ENCODE results near the gene IGFBP7.

The IGFBP7 gene

DNA sequence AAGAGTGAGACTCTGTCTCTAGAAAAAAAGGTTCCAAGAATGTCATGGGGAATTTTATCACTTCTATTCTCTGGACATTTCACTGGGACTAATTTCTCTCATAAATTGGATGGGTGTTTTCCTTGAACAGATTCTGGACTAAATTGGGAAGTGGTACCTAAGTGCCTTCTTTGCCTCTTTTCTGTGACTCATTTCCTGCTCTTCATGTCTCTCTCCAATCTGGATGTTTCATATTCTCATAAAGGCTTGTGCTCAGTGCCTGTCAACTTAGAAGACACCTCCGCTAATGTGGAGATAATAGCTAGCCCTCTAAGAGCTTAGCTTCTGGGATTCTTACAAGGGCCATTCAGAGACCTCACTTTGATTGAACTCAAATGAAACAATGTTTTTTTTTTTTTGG lies 38.0 kb upstream of the IGFBP7 start:
- ChIA-PET CTCF (interaction anchor here (1.9 kb wide), 1 partner anchor 15 kb away, joined by 7 read pairs; no protein-coding TSS in a partner anchor), POLR2A (no interaction called here)
- TF ChIP-seq ZNF384 (IDR thresholded peaks at IDR 0.05) (no peak), FOXK2 (IDR thresholded peaks at IDR 0.05) (no peak), BHLHE40 (IDR thresholded peaks at IDR 0.05; ENCODE audit: borderline replicate concordance) (no peak), SUZ12 (IDR thresholded peaks at IDR 0.05) (no peak), ELF4 (IDR thresholded peaks at IDR 0.05) (no peak), L3MBTL2 (conservative IDR thresholded peaks at IDR 0.05) (no peak), HDGF (IDR thresholded peaks at IDR 0.05; ENCODE audit: borderline replicate concordance) (no peak), FOXA1 (IDR thresholded peaks at IDR 0.05) (no peak), TARDBP (IDR thresholded peaks at IDR 0.05) (no peak), LEF1 (IDR thresholded peaks at IDR 0.05; ENCODE audit: borderline replicate concordance) (no peak), NFRKB (IDR thresholded peaks at IDR 0.05) (no peak), FOXM1 (IDR thresholded peaks at IDR 0.05; ENCODE audit: borderline replicate concordance) (no peak), CTBP1 (IDR thresholded peaks at IDR 0.05; ENCODE audit: borderline replicate concordance) (no peak), ARNT (IDR thresholded peaks at IDR 0.05) (no peak), SP1 (IDR thresholded peaks at IDR 0.05) (no peak)
- TF ChIP-seq, protein P1, sequence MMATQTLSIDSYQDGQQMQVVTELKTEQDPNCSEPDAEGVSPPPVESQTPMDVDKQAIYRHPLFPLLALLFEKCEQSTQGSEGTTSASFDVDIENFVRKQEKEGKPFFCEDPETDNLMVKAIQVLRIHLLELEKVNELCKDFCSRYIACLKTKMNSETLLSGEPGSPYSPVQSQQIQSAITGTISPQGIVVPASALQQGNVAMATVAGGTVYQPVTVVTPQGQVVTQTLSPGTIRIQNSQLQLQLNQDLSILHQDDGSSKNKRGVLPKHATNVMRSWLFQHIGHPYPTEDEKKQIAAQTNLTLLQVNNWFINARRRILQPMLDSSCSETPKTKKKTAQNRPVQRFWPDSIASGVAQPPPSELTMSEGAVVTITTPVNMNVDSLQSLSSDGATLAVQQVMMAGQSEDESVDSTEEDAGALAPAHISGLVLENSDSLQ (IDR thresholded peaks at IDR 0.05): no peak
- no peak for DNase-seq (ENCODE audit: extremely low spot score)

DNA sequence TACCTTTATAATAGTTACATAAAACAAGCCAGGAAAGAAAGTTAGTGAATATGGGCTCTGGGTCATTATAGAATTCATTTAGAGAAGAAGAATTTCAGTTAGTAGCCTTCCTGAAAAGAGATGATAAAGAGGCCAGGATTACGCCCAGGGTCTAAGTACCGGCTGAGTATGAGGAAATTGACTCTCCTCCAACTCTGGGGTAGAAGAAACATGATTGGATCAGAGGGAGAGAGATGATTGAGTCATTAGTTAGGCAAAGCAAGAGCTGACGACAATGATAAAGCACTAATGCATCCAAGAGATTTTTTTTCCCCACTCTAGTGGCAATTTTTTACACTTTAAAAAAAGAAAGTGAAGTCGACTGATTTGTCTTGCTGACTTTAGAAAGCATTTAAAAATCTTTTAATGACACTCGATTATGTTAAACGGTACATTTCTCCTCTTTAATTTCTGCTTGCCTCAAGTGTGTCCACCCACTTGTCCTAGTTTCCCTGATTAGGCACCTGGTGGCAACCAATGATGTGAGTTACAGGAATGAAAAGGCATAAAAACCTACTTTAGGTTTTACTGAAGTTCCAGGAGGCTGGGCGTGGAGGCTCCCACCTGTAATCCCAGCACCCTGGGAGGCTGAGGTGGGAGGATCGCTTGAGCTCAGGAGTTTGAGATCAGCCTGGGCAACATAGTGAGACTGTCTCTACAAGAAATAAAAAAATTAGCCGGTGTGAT lies 37.3 kb upstream of the IGFBP7 start:
- CTCF ChIA-PET: interaction anchor here (1.9 kb wide), 1 partner anchor 16 kb away, joined by 7 read pairs; no protein-coding TSS in a partner anchor
- TF ChIP-seq, protein P1 (IDR thresholded peaks at IDR 0.05): no peak
- TF ChIP-seq FOXA1 (IDR thresholded peaks at IDR 0.05): no peak
- POLR2A ChIA-PET: no interaction called here
- DNase-seq (ENCODE audit: extremely low spot score): no peak

DNA sequence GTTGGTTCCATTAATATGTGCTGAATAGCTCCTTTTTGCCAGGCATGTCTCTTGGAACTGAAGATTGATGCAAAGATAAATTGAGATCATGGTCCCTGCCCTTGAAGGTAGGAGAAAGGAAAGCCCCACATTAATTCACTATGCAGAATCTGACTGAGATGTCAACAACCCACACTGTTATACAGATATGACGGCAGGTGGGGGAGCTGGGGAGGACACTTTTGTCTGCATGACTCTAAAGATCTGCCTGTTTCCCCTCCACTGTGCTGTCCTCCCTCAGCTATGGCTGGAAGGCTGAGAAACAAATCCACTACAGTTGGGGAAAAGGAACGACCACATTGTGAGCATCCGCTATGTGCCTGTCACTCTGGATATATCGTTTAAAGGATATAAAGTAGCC lies 36.3 kb upstream of the IGFBP7 start:
- CTCF ChIA-PET: no interaction called here
- no peak for DNase-seq (ENCODE audit: extremely low spot score)
- POLR2A ChIA-PET: no interaction called here
- TF ChIP-seq, protein P1 (IDR thresholded peaks at IDR 0.05): no peak
- TF ChIP-seq LEF1 (IDR thresholded peaks at IDR 0.05; ENCODE audit: borderline replicate concordance): no peak
- TF ChIP-seq FOXM1 (IDR thresholded peaks at IDR 0.05; ENCODE audit: borderline replicate concordance): no peak
- TF ChIP-seq SUZ12 (IDR thresholded peaks at IDR 0.05): no peak
- TF ChIP-seq L3MBTL2 (conservative IDR thresholded peaks at IDR 0.05): no peak
- TF ChIP-seq CTBP1 (IDR thresholded peaks at IDR 0.05; ENCODE audit: borderline replicate concordance): no peak
- no peak for TF ChIP-seq FOXK2 (IDR thresholded peaks at IDR 0.05)
- TF ChIP-seq BHLHE40 (IDR thresholded peaks at IDR 0.05; ENCODE audit: borderline replicate concordance): no peak
- TF ChIP-seq FOXA1 (IDR thresholded peaks at IDR 0.05): no peak
- no peak for TF ChIP-seq ELF4 (IDR thresholded peaks at IDR 0.05)
- no peak for TF ChIP-seq NFRKB (IDR thresholded peaks at IDR 0.05)
- no peak for TF ChIP-seq ZNF384 (IDR thresholded peaks at IDR 0.05)
- TF ChIP-seq HDGF (IDR thresholded peaks at IDR 0.05; ENCODE audit: borderline replicate concordance): no peak
- TF ChIP-seq TARDBP (IDR thresholded peaks at IDR 0.05): no peak
- TF ChIP-seq SP1 (IDR thresholded peaks at IDR 0.05): no peak
- TF ChIP-seq ARNT (IDR thresholded peaks at IDR 0.05): no peak

DNA sequence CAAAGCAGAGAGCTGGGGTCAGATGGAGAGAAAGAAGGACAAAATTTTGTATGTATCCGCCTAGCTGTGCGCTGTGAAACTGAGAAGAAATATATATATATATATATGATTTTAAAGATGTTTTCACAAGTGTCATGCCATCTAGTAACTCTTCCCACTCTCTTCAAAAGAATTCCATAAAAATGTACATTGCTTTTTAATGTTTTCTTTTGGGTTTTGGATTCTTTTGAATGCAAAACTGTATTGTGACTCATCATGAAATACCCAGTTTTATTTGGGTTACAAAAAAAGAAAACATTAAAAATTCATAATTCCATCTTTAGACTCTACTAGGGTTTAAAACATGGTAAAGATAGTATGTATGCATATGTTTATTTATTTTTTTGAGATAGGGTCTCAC lies 34.3 kb upstream of the IGFBP7 start:
- no peak for TF ChIP-seq LEF1 (IDR thresholded peaks at IDR 0.05; ENCODE audit: borderline replicate concordance)
- TF ChIP-seq ELF4 (IDR thresholded peaks at IDR 0.05): no peak
- TF ChIP-seq, protein P1 (IDR thresholded peaks at IDR 0.05): no peak
- TF ChIP-seq ZNF384 (IDR thresholded peaks at IDR 0.05): no peak
- TF ChIP-seq FOXK2 (IDR thresholded peaks at IDR 0.05): no peak
- TF ChIP-seq SUZ12 (IDR thresholded peaks at IDR 0.05): no peak
- no peak for TF ChIP-seq SP1 (IDR thresholded peaks at IDR 0.05)
- TF ChIP-seq L3MBTL2 (conservative IDR thresholded peaks at IDR 0.05): no peak
- TF ChIP-seq FOXA1 (IDR thresholded peaks at IDR 0.05): no peak
- no peak for TF ChIP-seq HDGF (IDR thresholded peaks at IDR 0.05; ENCODE audit: borderline replicate concordance)
- no peak for TF ChIP-seq CTBP1 (IDR thresholded peaks at IDR 0.05; ENCODE audit: borderline replicate concordance)
- TF ChIP-seq ARNT (IDR thresholded peaks at IDR 0.05): no peak
- no peak for TF ChIP-seq BHLHE40 (IDR thresholded peaks at IDR 0.05; ENCODE audit: borderline replicate concordance)
- TF ChIP-seq TARDBP (IDR thresholded peaks at IDR 0.05): no peak
- no peak for DNase-seq (ENCODE audit: extremely low spot score)
- ChIA-PET POLR2A (no interaction called here), CTCF (no interaction called here)

DNA sequence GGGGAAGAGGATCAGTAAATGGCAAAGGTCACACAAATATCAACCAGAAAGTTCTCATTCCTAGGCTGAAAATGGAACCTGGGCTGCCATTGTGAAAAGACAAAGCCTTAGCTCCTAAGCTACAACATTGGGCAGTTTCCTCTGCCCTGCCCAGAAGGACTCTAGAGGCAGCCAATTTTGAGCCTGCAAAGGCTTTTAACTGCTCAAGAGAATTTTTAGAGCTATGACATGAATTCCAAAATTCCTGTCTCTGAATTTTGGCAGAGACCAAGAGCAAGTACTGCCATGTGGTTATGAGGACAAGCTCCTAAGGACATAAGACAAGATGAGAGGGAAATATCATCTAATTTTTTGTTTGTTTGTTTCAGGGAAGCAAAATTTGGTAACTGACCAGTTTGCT lies 29.6 kb upstream of the IGFBP7 start:
- ChIA-PET POLR2A (interaction anchor here (1.9 kb wide), 1 partner anchor 21 kb away, joined by 5 read pairs; no protein-coding TSS in a partner anchor), CTCF (no interaction called here)
- TF ChIP-seq HDGF (IDR thresholded peaks at IDR 0.05; ENCODE audit: borderline replicate concordance): no peak
- no peak for TF ChIP-seq FOXA1 (IDR thresholded peaks at IDR 0.05)
- DNase-seq (ENCODE audit: extremely low spot score): no peak

DNA sequence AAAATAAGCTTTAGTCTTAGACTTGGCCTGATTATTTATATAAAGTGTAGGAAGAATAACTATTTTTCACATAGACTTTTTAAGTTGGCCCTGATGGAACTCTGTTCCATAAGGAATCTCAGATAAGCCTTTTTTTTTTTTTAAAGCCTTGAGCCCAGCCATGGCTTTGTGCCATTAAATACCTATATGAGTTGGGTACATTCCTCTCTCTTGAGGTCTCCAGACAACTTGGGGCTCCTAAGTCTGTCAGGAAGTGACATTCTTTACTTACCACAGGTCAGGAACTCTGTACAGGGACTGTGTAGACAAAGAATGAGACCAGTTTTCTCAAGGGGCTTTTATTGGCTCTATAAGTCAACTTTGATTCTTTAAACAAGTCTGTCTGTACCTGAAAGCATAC lies 27.1 kb upstream of the IGFBP7 start:
- POLR2A ChIA-PET: no interaction called here
- DNase-seq (ENCODE audit: extremely low spot score): no peak
- CTCF ChIA-PET: no interaction called here
- TF ChIP-seq FOXM1 (IDR thresholded peaks at IDR 0.05; ENCODE audit: borderline replicate concordance) (no peak), HDGF (IDR thresholded peaks at IDR 0.05; ENCODE audit: borderline replicate concordance) (no peak), SUZ12 (IDR thresholded peaks at IDR 0.05) (no peak), SP1 (IDR thresholded peaks at IDR 0.05) (no peak), NFRKB (IDR thresholded peaks at IDR 0.05) (no peak), L3MBTL2 (conservative IDR thresholded peaks at IDR 0.05) (no peak), FOXA1 (IDR thresholded peaks at IDR 0.05) (no peak), LEF1 (IDR thresholded peaks at IDR 0.05; ENCODE audit: borderline replicate concordance) (no peak), FOXK2 (IDR thresholded peaks at IDR 0.05) (no peak)
